Heart left ventricle (tissue), 16 donors: ENCODE results near the gene SLC16A7. TPM values are rescaled to one million over a fixed set of nuclear protein-coding genes. Genes with fewer than 3 reads are reported as not detected.

Source experiments
- ATAC-seq, 4 donors: fragments of 200-7000 bp; cut with Tn5 transposase; one replicate each; pipeline ENCODE4 v1.9.1; 2020 to 2022; ENCODE audit warnings: moderate library complexity in 4 of 4, mild to moderate bottlenecking in 3 of 4, moderate number of reproducible peaks in 1 of 4
- DNase-seq, 5 donors: peaks; one replicate each; pipeline ENCODE4 v3.0.0-alpha.2; 2020
- H3K27ac ChIP-seq, 12 donors: fragments of 200-600 bp; sonication (generic) in 4 of 12; one replicate each; pipeline versions ENCODE4 v1.5.0 to v1.8.0; 2016 to 2022; ENCODE audit warnings: mild to moderate bottlenecking in 2 of 12
- H3K27me3 ChIP-seq, 9 donors: fragments of 200-600 bp; sonication (generic) in 2 of 9; one replicate each; pipeline versions ENCODE4 v1.5.1 to v1.8.0; 2016 to 2022; ENCODE audit warnings: mild to moderate bottlenecking in 3 of 9
- H3K36me3 ChIP-seq, 9 donors: fragments of 200-600 bp; sonication (generic) in 2 of 9; one replicate each; pipeline versions ENCODE4 v1.5.0 to v1.8.0; 2018 to 2022; ENCODE audit warnings: mild to moderate bottlenecking in 2 of 9
- H3K4me1 ChIP-seq, 12 donors: fragments of 200-600 bp; sonication (generic) in 4 of 12; one replicate each; pipeline versions ENCODE4 v1.5.0 to v1.8.0; 2016 to 2022; ENCODE audit warnings: mild to moderate bottlenecking in 3 of 12
- H3K4me3 ChIP-seq, 12 donors: fragments of 200-600 bp; sonication (generic) in 4 of 12; one replicate each; pipeline versions ENCODE4 v1.5.0 to v1.8.0; 2017 to 2022; ENCODE audit warnings: mild to moderate bottlenecking in 9 of 12, moderate library complexity in 4 of 12
- H3K9me3 ChIP-seq, 12 donors: fragments of 200-600 bp; sonication (generic) in 4 of 12; one replicate each; pipeline versions ENCODE4 v1.5.0 to v1.8.0; 2016 to 2022; ENCODE audit warnings: mild to moderate bottlenecking in 1 of 12
- CTCF ChIP-seq, 12 donors: fragments of 200-600 bp; sonication (generic) in 4 of 12; IDR thresholded peaks; one replicate each; pipeline versions ENCODE4 v1.5.0 to v1.8.0; 2018 to 2022; ENCODE audit warnings: antibody characterized with exemption in 12 of 12, mild to moderate bottlenecking in 5 of 12
- POLR2A ChIP-seq, 2 donors: fragments of 450-650 bp; IDR thresholded peaks; one replicate each; pipeline ENCODE4 v1.6.1; 2017; ENCODE audit warnings: antibody characterized with exemption in 2 of 2, mild to moderate bottlenecking in 2 of 2, moderate library complexity in 2 of 2
- whole genome bisulfite sequencing, 4 donors: extraction: QIAGEN DNeasy Blood & Tissue Kit in 2 of 4; methylation state at CpG; one replicate each; pipeline versions ENCODE4 v1.1.5 to v1.1.7; 2013 to 2018; 5-methylcytosine and 5-hydroxymethylcytosine counted together
- intact Hi-C, 10 donors: fragments of 100-400 bp; cut with DNase I; formaldehyde crosslinking; loops; one replicate each; pipeline versions ENCODE4 v1.11.1 to v1.14.2; 2022
- polyA plus RNA-seq, 2 donors: library from polyadenylated mRNA; stranded (reverse); fragments of 200-250 nt; gene quantifications; one replicate each; pipeline ENCODE4 v1.2.3, GENCODE V29; 2013
- total RNA-seq, 9 donors: library from RNA; depleted of rRNA in 2 of 9; stranded (reverse); fragments of >200 nt in 2 of 9; fragmentation: NEBNext Ultra II Directional in 3 of 9; extraction: Animal tissue kit (Norgen Biotek cat#: 25700) in 3 of 9; gene quantifications; one replicate each; pipeline versions ENCODE4 v1.1.0 to v1.2.4, GENCODE V29; 2016 to 2023
- donor health status: ischemic (EF 13 %, LVEDD 7.1; RV severe dilation, severe dysfunction).
- donor health status: healthy with polysubstance abuse.
- donor health status: DM: no; HTN: yes; CAD: no.
- donor health status: DM: no; HTN: no; CAD: no.
- donor health status: ischemic (EF 25% LVEDD 6.9; RV normal size, moderate dysfunction).
- donor health status: ischemic (EF 25% LVEDD 5.7; RV mildly dilated, moderate dysfunction).
- donor health status: healthy.
- donor health status: DM: yes; HTN: yes; CAD: no.
- donor health status: ischemic (EF 35%, LVEDD 5.7; RV mildly dilated, moderate dysfunction).
- donor health status: nonischemic (EF 11% LVEDD 7.7; RV severe dilation, severe dysfunction).
- donor health status: DM: yes; HTN: yes; CAD: no.
- donor health status: PGD.
- donor health status: ischemic (EF 29% LVEDD 5.4; RV normal size, mild dysfunction).
- donor health status: nonischemic (EF 23%, LVEDD 6.1; RV moderate dilation, normal function).

The SLC16A7 gene
- total and polyA plus RNA-seq, 11 donors, result 18.4 to 227 (median 121) TPM

DNA sequence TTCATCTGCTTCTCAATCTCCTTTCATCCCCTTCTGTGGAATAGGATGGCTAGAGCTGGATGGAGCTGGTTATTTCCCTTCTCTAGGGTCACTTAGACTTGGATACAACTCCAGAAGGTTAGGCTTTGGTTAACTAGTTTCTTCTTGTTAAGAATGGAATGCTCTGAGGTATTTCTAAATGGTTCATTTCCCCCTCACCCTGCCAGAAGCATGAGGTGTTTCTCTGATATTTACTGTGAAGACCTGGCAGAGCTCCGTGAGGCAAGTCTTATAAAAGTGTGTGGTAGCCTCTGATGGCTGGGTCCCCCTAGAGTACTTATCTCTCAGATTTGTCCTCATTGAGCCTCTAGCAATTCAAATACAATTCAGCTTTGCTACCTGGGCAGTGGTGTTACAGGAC lies 207.9 kb downstream of the SLC16A7 start:
- intact Hi-C loops, result loop anchor here in 9 of 10 donors (10.0 kb wide), 3 partner anchors 209 to 399 kb away; partner anchors contain the start of gene SLC16A7 (in 2 of the 9)
- H3K4me3 ChIP-seq, result peak overlapping the region in 2 of 12 donors; percentile 20 to 22
- ATAC-seq, result no peak
- H3K27ac ChIP-seq, result no peak overlapping the region
- no peaks in the 10 kb centered on the region for H3K27me3 ChIP-seq
- 21 to 60% (median 46%) methylated on average over 1 of the region's 1 CpG for WGBS, 4 donors
- DNase-seq, result no peak
- no peaks in the 10 kb centered on the region for H3K36me3 ChIP-seq
- no peak for TF ChIP-seq CTCF (IDR thresholded peaks at IDR 0.05)
- TF ChIP-seq POLR2A (IDR thresholded peaks at IDR 0.05), result no peak
- H3K9me3 ChIP-seq, result peaks cover 0 to 29% (median 5%) of the 10 kb centered on the region in 12 donors
- no peaks in the 10 kb centered on the region for H3K4me1 ChIP-seq

- Histone ChIP-seq H3K36me3 (no peaks in the 10 kb centered on the region), H3K27ac (no peak overlapping the region), H3K27me3 (no peaks in the 10 kb centered on the region), H3K4me3 (no peak overlapping the region), H3K4me1 (no peaks in the 10 kb centered on the region), H3K9me3 (no peaks in the 10 kb centered on the region)
- TF ChIP-seq POLR2A (IDR thresholded peaks at IDR 0.05) (no peak), CTCF (IDR thresholded peaks at IDR 0.05) (peak; percentile 61 to 81 (median 68))
- intact Hi-C loops, result loop anchor here in 9 of 10 donors (5.0 to 10.0 kb wide), 4 partner anchors 214 to 406 kb away; partner anchors contain the start of gene SLC16A7 (in 2 of the 9)
- DNase-seq (no peak), ATAC-seq (peak in 3 of 4 donors; percentile 57 to 82 (median 70))
- WGBS, 4 donors, result 13 to 27% (median 21%) methylated on average over 3 of the region's 3 CpGs
Measured at GRCh38 chr12:59808317-59808910, 212.6 kb downstream of the SLC16A7 start.

- WGBS, 4 donors, result 87 to 96% (median 93%) methylated on average over 14 of the region's 14 CpGs
- no peak for ATAC-seq
- DNase-seq, result peak in 1 of 5 donors; percentile 21
Measured at GRCh38 chr12:59811991-59812390, 216.2 kb downstream of the SLC16A7 start.

More at GRCh38 chr12:59811991-59812390, 216.2 kb downstream of the SLC16A7 start:
- Histone ChIP-seq H3K27ac (no peak overlapping the region), H3K27me3 (no peaks in the 10 kb centered on the region), H3K4me1 (no peaks in the 10 kb centered on the region), H3K4me3 (no peak overlapping the region), H3K9me3 (peaks cover 0 to 3% (median 0%) of the 10 kb centered on the region in 12 donors), H3K36me3 (no peaks in the 10 kb centered on the region)
- intact Hi-C loops, result loop anchor here in 2 of 10 donors (10.0 kb wide), 2 partner anchors 367 to 407 kb away; no protein-coding TSS in a partner anchor
- TF ChIP-seq CTCF (IDR thresholded peaks at IDR 0.05) (no peak), POLR2A (IDR thresholded peaks at IDR 0.05) (no peak)
